GM06990 (cell line): Measurements from ENCODE around the gene ANKRD11.

ENCODE experiments used
- DNase-seq: peaks from one replicate; pipeline ENCODE4 v3.0.0-alpha.2; 2011; ENCODE audit not compliant: insufficient read length; ENCODE audit errors: extremely low read depth
- H3K27me3 ChIP-seq: replicated peaks from 2 replicates; pipeline ENCODE4 v1.6.0; 2011; ENCODE audit warnings: low read length; ENCODE audit not compliant: control insufficient read depth, insufficient read depth
- H3K36me3 ChIP-seq: 2 replicates; pipeline ENCODE4 v1.5.1; 2011; ENCODE audit warnings: low read length; ENCODE audit not compliant: control insufficient read depth, insufficient read depth
- H3K4me3 ChIP-seq: replicated peaks from 2 replicates; pipeline ENCODE4 v1.5.1; 2011; ENCODE audit warnings: low read depth, mild to moderate bottlenecking, control low read depth, low read length
- CTCF ChIP-seq: IDR thresholded peaks from 2 replicates; pipeline ENCODE4 v1.5.1; 2011; ENCODE audit warnings: low read length, control low read depth, mild to moderate bottlenecking, inconsistent platforms; ENCODE audit not compliant: insufficient read depth, poor library complexity, severe bottlenecking

Gene ANKRD11

GRCh38 chr16:89406277-89406888 is 84.0 kb downstream of the ANKRD11 start:
- no peak for TF ChIP-seq CTCF
- Histone ChIP-seq H3K27me3 (no peaks in the 10 kb centered on the region), H3K4me3 (no peak overlapping the region), H3K36me3 (peaks cover 5% of the 10 kb centered on the region)
- no peak for DNase-seq

- peaks cover 5% of the 10 kb centered on the region for H3K36me3 ChIP-seq
- DNase-seq, result no peak
- TF ChIP-seq CTCF, result no peak
- no peak overlapping the region for H3K4me3 ChIP-seq
- no peaks in the 10 kb centered on the region for H3K27me3 ChIP-seq
These were observed 85.8 kb downstream of the ANKRD11 start for GRCh38 chr16:89404561-89404960.

- no peak for DNase-seq
- H3K27me3 ChIP-seq, result no peaks in the 10 kb centered on the region
- TF ChIP-seq CTCF, result no peak
- peaks cover 3% of the 10 kb centered on the region for H3K36me3 ChIP-seq
- no peak overlapping the region for H3K4me3 ChIP-seq
These were observed 87.4 kb downstream of the ANKRD11 start for GRCh38 chr16:89402962-89403361.

- Histone ChIP-seq H3K36me3 (peaks cover 10% of the 10 kb centered on the region), H3K4me3 (no peak overlapping the region), H3K27me3 (no peaks in the 10 kb centered on the region)
- no peak for DNase-seq
- TF ChIP-seq CTCF, result no peak
These were observed 88.5 kb downstream of the ANKRD11 start for GRCh38 chr16:89401641-89402445.

GRCh38 chr16:89401205-89401604 is 89.2 kb downstream of the ANKRD11 start:
- no peak for DNase-seq
- no peak for TF ChIP-seq CTCF
- Histone ChIP-seq H3K36me3 (peaks cover 9% of the 10 kb centered on the region), H3K4me3 (no peak overlapping the region), H3K27me3 (no peaks in the 10 kb centered on the region)

- Histone ChIP-seq H3K36me3 (peaks cover 9% of the 10 kb centered on the region), H3K4me3 (no peak overlapping the region), H3K27me3 (no peaks in the 10 kb centered on the region)
- no peak for DNase-seq
- no peak for TF ChIP-seq CTCF
These were observed 89.6 kb downstream of the ANKRD11 start for GRCh38 chr16:89400740-89401139.
